ENCODE measurements around the gene PPP2R5B.

PPP2R5B gene

GRCh38 chr11:64923944-64924909 lies at the start of gene PPP2R5B:
Gene PPP2R5B, plus strand, starts transcription at chr11:64924689. Its CDS starts 1,046 bp downstream, at chr11:64925735.
- DNase-seq (ENCODE audit: low spot score), result peak; percentile 95

GRCh38 chr11:64875369-64876228 lies 48.9 kb upstream of the PPP2R5B start:
- no peak for DNase-seq (ENCODE audit: low spot score)

DNA sequence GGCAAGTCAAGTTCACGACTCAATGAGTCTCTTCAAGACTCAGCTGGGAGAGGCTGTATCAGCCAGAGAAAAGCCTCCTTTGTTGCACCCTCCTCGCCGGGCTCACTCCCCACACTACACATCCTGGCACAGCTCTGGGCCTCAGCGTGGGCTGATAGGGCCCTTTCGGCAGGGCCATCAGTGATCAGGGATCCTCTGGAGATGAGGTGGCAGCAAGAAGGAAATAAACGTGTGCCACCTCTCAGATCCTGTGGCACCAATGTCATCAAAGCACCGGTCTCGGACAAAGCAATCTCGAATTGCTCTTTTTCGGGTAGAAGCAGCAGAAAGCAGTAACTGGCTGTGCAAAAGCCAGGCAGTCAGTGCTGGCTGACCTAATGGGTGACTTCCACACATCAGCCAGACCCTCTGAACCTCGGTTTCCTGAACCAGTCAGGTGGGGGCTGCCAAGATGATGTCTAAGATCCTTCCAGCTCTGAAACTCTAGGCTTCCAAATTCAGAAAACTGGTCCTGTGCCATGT lies 48.2 kb upstream of the PPP2R5B start:
- DNase-seq (ENCODE audit: low spot score), result no peak

DNA sequence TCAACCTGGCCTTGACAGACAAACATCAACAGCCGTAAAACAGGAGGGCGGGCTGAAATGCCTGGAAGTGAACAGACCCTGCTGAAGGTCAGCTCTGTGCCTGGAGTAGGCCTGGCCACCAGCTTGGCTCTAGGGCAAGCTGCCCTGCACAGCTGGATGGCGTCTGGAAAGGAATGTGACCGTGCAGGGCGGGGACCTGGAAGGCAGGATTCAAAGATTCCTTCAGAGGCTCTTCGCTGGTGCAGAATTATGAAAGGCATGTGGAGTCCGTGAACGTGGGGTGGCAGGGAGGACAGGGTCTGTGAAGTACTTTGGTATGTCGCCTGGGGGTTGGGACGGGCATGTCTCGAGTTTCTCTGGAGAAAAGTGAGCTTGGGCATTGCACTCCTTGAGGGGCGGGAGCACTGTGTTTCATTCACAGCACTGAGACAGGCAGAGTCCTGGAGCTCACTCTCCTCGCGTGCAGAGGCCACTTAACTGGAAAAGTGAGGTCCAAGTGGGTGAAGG lies 47.6 kb upstream of the PPP2R5B start:
- peak; percentile 74 for DNase-seq (ENCODE audit: low spot score)

DNA sequence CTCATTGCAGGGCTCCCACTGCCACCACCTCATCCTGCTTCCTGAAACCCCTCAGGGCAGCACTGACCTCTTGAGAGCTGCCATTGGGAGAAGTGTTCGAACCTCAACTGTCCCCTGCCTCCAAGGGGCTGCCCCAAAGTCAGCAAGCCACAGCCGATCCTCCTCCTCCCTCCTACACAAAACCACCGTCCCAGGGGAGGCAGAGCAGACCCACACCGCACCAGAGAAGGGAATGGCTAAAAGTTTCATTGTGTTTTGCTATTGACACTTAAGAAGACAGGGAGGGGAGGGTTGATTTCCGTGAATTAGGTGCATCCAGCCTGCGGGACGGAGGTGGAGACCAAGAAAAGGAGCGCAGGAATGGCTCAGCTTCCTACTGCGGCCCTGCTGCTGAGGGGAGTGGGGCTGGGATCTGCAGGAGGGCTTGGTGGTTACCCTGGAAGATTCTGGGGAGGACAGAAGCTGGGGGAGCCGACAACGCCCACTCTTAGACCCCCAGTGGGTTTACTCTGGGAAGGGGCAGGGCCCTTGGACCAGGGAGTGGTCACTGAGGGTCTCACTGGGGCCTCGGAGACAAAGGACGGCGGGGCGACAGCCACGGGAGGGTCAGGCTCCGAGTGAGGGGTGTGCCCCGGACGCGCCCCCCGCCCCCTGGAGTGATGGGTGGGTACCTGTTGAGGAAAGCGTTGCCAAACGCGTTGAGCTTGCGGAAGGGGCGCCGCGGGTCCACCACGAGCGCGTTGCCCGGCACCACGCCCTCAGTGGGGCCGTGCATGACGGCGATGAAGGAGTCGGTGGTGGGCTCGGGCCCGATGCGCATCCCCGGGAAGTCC lies 46.9 kb upstream of the PPP2R5B start:
- DNase-seq (ENCODE audit: low spot score), result no peak

DNA sequence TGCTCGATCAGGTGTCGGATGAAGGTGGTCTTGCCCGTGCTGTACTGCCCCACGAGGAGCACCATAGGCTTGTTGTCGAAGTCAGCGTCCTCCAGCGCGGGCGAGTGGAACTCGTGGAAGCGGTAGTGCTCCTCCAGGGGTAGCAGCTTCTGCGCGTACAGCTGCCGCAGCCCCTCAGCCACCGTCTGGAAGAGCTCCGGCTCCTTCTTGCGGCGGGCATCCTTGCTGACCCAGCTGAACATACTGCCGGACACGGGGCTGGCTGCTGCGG lies 46.3 kb upstream of the PPP2R5B start:
- DNase-seq (ENCODE audit: low spot score), result no peak

DNA sequence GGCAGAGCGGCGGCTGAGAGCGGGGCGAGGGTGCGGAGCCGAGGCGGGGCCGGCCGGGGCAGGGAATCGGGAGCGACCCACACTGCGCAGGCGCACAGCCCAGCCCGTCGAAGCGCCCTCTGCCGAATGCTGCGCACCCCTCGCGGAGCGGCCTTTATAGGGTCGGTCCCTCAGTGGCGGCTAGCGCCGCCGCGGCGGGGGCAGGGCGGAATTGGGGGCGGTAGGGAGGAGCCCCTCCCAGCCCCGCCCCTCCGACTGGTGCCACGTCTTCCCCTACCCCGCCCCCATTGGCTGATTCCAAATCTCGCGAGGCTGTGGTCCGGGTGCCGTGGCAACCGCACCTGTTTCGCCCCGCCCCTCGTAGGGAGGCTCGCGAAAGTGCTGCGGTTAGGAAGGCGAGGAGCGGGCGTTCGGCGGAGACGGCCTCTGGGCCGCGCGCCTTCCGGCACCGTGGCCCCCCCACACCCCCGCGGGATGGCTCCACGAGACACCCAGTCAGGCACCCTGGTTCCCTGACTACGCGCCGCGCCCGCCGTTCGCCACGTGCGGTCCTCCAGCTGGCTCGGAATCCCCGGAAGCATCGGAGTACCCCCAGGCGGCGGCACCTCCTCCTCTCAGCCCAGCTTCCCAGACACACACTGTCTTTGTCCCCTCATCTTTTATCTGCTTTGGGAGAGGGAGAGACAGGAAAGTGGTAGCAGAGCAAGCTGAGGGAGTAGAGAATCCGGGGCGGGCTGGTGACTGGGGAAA lies 45.8 kb upstream of the PPP2R5B start, which contains the start of gene EHD1:
EHD1 (minus strand) TSS at position 128 of the 750 bp plus-strand sequence. CDS start 157 bp downstream, outside the sequence.
- DNase-seq (ENCODE audit: low spot score), result peak; percentile 97

GRCh38 chr11:64879244-64879900 lies 45.1 kb upstream of the PPP2R5B start:
- no peak for DNase-seq (ENCODE audit: low spot score)

DNA sequence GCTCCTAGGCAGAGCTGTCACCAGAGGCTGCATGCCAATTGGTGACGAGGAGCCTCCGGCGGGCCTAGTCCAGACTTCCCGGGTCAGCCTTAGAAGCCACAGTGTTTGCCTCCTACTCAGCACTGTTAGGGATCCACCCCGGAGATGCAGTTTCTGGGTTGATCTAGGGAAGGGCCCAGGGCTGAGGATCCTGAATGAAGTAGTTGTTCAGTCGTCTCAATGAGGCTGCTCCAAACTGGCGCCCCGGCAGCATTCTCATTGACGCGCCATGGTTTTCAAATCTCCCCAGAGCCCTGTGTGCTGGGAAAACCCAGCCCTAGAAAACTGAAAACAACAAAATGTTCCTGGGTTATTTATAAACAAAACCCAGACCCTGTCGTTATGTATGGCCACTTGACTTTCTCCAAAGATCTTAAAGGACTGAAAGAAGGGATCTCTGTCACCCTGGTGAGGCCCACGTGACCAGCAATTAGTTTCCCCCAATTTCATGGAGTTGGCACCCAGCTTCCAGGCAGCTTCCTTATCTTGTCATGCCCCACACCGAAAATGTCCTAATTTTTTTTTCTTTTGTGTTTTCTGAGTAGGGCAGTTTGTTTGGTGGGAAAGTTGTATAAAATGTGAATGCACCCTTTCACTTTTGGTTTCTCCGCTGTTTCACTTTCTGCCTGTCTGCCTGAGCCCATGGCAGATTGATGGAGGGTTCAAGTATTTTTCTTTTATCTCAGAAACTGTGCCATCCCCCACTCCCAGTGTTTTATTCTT lies 44.1 kb upstream of the PPP2R5B start:
- no peak for DNase-seq (ENCODE audit: low spot score)

- DNase-seq (ENCODE audit: low spot score), result no peak
These were observed 43.0 kb upstream of the PPP2R5B start for GRCh38 chr11:64881476-64881875.

- no peak for DNase-seq (ENCODE audit: low spot score)
These were observed 42.2 kb upstream of the PPP2R5B start for GRCh38 chr11:64882243-64882642.

DNA sequence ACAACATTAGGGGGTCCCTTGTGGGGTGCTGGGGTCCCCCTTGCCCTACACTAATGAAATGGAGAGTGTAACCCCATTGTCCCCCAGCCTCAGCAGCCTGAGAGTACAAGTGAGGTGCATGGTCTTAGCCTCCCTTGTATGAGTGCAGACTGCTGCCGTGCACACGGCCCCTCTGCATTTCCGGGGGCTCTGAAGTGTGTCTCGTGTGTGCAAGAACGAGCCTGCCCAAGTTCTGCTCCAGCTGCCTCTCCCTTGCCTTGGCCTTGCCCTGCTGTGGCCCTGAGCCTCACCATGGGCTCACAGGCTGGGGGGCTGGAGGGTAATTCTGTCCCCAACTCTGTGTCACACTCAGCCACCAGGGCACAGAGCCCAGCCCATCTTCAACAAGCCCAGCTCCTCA lies 40.9 kb upstream of the PPP2R5B start:
- no peak for DNase-seq (ENCODE audit: low spot score)

DNA sequence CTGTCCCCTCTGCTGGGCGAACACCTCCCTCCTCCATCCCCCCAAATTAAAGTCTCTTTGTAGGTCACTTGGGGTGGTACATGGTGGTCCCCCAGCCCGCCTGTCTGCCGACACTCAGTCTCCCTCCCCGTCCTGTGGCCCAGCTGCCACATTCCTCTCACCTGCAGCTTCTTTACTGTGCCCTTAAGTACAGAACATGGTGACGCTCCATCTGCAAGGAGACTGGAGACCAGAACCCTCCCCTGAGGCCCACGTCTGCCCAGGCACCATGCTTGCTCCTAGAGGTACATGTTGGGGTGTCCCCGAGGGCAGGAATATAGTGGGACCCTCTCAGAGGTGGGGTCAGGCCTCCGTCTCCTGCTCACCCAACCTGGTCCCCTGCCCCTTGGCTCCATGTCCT lies 40.5 kb upstream of the PPP2R5B start:
- no peak for DNase-seq (ENCODE audit: low spot score)

- no peak for DNase-seq (ENCODE audit: low spot score)
These were observed 38.9 kb upstream of the PPP2R5B start for GRCh38 chr11:64885367-64886286.

DNA sequence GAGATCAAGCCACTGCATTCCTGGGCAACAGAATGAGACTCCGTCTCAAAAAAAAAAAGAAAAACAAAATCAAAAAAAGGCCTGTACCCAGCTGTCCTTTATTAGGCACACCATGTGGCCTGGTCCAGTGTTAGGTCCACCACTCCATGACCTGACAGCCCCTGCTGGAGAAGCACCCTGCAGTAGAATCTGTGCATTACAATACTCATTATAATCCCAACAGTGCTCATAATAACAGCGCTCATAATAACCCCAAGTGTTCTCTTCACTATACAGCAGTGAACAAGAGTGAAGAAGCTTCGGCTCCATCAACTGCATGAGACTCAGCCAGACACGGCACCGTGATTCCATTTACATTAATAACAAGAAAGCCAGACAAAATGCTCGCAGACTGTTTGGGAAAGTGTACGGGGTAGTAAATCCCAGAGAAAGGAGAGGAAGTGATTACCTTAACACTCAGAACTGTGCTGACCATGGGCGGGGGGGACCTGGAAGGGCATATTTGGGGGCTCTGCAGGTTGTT lies 37.2 kb upstream of the PPP2R5B start:
- no peak for DNase-seq (ENCODE audit: low spot score)

GRCh38 chr11:64887757-64888405 lies 36.6 kb upstream of the PPP2R5B start:
- peak; percentile 79 for DNase-seq (ENCODE audit: low spot score)

DNA sequence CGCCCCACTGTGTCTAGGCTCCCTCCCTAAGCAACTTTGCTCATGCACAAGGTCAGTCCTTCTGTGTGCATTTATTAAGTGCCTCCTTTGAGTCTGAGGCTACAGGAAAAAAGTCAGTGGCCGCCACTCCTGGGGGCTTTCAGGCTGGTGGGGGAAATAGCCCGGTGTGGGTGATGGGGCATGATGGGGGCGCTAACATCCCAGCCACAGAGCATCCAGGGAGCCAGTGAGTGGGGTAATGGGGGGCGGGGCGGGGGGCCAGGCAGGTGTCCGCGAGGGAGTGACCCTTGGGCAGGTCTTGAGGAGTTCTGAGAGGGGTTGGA lies 36.1 kb upstream of the PPP2R5B start:
- DNase-seq (ENCODE audit: low spot score), result no peak

Data from kidney tubule cell (primary cell).